Heart right ventricle (tissue), 16 donors: Measurements from ENCODE around the gene SLC25A15. TPM values are rescaled to one million over a fixed set of nuclear protein-coding genes. Genes with fewer than 3 reads are reported as not detected.

Experiments used
- ATAC-seq, 8 donors: fragments of 200-7000 bp; cut with Tn5 transposase; one replicate each; pipeline ENCODE4 v1.9.1; 2020; ENCODE audit warnings: mild to moderate bottlenecking in 8 of 8, moderate library complexity in 8 of 8, moderate number of reproducible peaks in 1 of 8
- DNase-seq, 2 donors: peaks; one replicate each; pipeline ENCODE4 v3.0.0-alpha.2; 2020
- H3K27ac ChIP-seq, 10 donors: fragments of 200-600 bp; sonication (generic) in 2 of 10; one replicate each; pipeline versions ENCODE4 v1.5.0 to v1.8.0; 2020 to 2022; ENCODE audit warnings: mild to moderate bottlenecking in 3 of 10
- H3K27me3 ChIP-seq, 7 donors: fragments of 200-600 bp; one replicate each; pipeline ENCODE4 v1.8.0; 2021 to 2022; ENCODE audit warnings: mild to moderate bottlenecking in 2 of 7
- H3K36me3 ChIP-seq, 9 donors: fragments of 200-600 bp; sonication (generic) in 1 of 9; one replicate each; pipeline versions ENCODE4 v1.5.0 to v1.8.0; 2020 to 2022; ENCODE audit warnings: mild to moderate bottlenecking in 2 of 9
- H3K4me1 ChIP-seq, 9 donors: fragments of 200-600 bp; sonication (generic) in 1 of 9; one replicate each; pipeline versions ENCODE4 v1.5.0 to v1.8.0; 2020 to 2022; ENCODE audit warnings: mild to moderate bottlenecking in 4 of 9
- H3K4me3 ChIP-seq, 10 donors: fragments of 200-600 bp; sonication (generic) in 2 of 10; one replicate each; pipeline versions ENCODE4 v1.5.0 to v1.8.0; 2020 to 2022; ENCODE audit warnings: mild to moderate bottlenecking in 7 of 10, moderate library complexity in 2 of 10
- H3K9me3 ChIP-seq, 11 donors: fragments of 200-600 bp in 10 of 11; sonication (generic) in 2 of 11; one replicate each; pipeline versions ENCODE4 v1.5.0 to v1.8.0; 2013 to 2022; ENCODE audit warnings: mild to moderate bottlenecking in 2 of 11, control low read depth in 1 of 11, moderate library complexity in 1 of 11
- WGBS, 2 donors: extraction: QIAGEN DNeasy Blood & Tissue Kit; methylation state at CpG; one replicate each; pipeline ENCODE4 v1.1.7; 2013; ENCODE audit warnings: inconsistent platforms in 1 of 2; 5-methylcytosine and 5-hydroxymethylcytosine counted together
- intact Hi-C, 10 donors: fragments of 100-400 bp; cut with DNase I; formaldehyde crosslinking; loops; one replicate each; pipeline versions ENCODE4 v1.11.1 to v1.14.2; 2022
- polyA plus RNA-seq, 2 donors: library from polyadenylated mRNA; stranded (reverse); fragments of 200-250 nt; gene quantifications; one replicate each; pipeline ENCODE4 v1.2.3, GENCODE V29; 2013
- total RNA-seq, 10 donors: library from RNA; stranded (reverse); fragmentation: NEBNext Ultra II Directional in 3 of 10; extraction: Animal tissue kit (Norgen Biotek cat#: 25700) in 3 of 10; gene quantifications; one replicate each; pipeline versions ENCODE4 v1.2.1 to v1.2.4, GENCODE V29; 2021 to 2023
- TF ChIP-seq, protein P1 (sequence below), 9 donors: fragments of 200-600 bp; sonication (generic) in 2 of 9; IDR thresholded peaks; one replicate each; pipeline versions ENCODE4 v1.5.0 to v1.8.0; 2021 to 2022; ENCODE audit warnings: antibody characterized with exemption in 9 of 9, mild to moderate bottlenecking in 5 of 9, moderate library complexity in 1 of 9
- donor health status: Arrhythmogenic right ventricular cardiomyopathy.
- donor health status: ischemic (EF 13 %, LVEDD 7.1; RV severe dilation, severe dysfunction).
- donor health status: healthy with polysubstance abuse.
- donor health status: DM: no; HTN: yes; CAD: no.
- donor health status: DM: no; HTN: no; CAD: no.
- donor health status: ischemic (EF 25% LVEDD 6.9; RV normal size, moderate dysfunction).
- donor health status: ischemic (EF 25% LVEDD 5.7; RV mildly dilated, moderate dysfunction).
- donor health status: healthy.
- donor health status: DM: yes; HTN: yes; CAD: no.
- donor health status: Ischemic cardiomyopathy.
- donor health status: ischemic (EF 35%, LVEDD 5.7; RV mildly dilated, moderate dysfunction).
- donor health status: nonischemic (EF 11% LVEDD 7.7; RV severe dilation, severe dysfunction).
- donor health status: DM: yes; HTN: yes; CAD: no.
- donor health status: PGD.
- donor health status: ischemic (EF 29% LVEDD 5.4; RV normal size, mild dysfunction).
- donor health status: nonischemic (EF 23%, LVEDD 6.1; RV moderate dilation, normal function).

Gene SLC25A15
- total and polyA plus RNA-seq, 12 donors: 0.73 to 6.0 (median 4.7) TPM

DNA sequence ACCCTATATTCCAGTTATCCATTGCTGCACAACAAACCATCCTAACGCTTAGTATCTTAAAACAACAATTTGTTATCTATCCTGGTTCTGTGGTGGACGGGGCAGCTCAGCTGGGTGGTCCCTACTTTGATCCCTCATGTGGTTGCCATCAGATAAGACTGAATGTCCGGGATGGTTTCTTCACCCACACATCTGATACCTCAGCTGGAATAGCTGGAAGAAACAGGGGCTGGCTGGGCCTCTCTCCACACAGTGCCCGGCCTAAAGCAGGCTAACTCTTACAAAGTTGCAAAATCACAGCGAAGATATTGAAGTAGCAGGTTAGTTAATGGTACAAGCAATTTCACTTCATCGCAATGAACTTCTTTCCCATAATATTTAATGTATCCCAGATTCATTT is 14.7 kb upstream of the SLC25A15 start:
- DNase-seq (no peak), ATAC-seq (no peak)
- Histone ChIP-seq H3K4me3 (no peak overlapping the region), H3K27me3 (no peaks in the 10 kb centered on the region), H3K27ac (no peak overlapping the region), H3K9me3 (no peaks in the 10 kb centered on the region), H3K36me3 (no peaks in the 10 kb centered on the region), H3K4me1 (peaks cover 0 to 38% (median 9%) of the 10 kb centered on the region in 9 donors)
- intact Hi-C loops: loop anchor here in 6 of 10 donors (5.0 to 10.0 kb wide), 5 partner anchors 280 to 1092 kb away; partner anchors contain the start of gene WBP4 (in 1 of the 6)
- 65% methylated on average over 6 of the region's 6 CpGs for WGBS, 2 donors
- TF ChIP-seq, protein P1, sequence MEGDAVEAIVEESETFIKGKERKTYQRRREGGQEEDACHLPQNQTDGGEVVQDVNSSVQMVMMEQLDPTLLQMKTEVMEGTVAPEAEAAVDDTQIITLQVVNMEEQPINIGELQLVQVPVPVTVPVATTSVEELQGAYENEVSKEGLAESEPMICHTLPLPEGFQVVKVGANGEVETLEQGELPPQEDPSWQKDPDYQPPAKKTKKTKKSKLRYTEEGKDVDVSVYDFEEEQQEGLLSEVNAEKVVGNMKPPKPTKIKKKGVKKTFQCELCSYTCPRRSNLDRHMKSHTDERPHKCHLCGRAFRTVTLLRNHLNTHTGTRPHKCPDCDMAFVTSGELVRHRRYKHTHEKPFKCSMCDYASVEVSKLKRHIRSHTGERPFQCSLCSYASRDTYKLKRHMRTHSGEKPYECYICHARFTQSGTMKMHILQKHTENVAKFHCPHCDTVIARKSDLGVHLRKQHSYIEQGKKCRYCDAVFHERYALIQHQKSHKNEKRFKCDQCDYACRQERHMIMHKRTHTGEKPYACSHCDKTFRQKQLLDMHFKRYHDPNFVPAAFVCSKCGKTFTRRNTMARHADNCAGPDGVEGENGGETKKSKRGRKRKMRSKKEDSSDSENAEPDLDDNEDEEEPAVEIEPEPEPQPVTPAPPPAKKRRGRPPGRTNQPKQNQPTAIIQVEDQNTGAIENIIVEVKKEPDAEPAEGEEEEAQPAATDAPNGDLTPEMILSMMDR (IDR thresholded peaks at IDR 0.05): no peak

DNA sequence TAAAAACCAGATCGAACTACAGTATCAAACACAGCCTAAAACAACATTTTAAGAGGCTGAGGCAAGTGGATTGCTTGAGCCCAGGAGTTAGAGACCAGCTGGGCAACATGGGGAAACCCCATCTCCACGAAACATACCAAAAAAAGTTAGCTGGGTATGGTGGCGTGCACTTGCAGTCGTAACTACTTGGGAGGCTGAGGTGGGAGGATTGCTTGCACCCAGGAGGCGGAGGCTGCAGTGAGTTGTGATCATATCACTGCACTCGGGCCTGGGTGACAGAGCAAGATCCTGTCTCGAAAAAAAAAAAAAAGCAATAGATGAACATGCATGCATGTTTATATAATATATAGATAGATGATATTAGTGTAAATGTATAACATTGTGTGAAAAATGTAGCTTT is 13.2 kb upstream of the SLC25A15 start:
- ATAC-seq (no peak), DNase-seq (no peak)
- peaks cover 0 to 29% (median 0%) of the 10 kb centered on the region in 9 donors for H3K4me1 ChIP-seq
- TF ChIP-seq, protein P1 (IDR thresholded peaks at IDR 0.05): no peak
- no peaks in the 10 kb centered on the region for H3K27me3 ChIP-seq
- peak overlapping the region in 1 of 10 donors; percentile 79 for H3K27ac ChIP-seq
- no peaks in the 10 kb centered on the region for H3K9me3 ChIP-seq
- WGBS, 2 donors: 82 to 83% methylated on average over 7 of the region's 7 CpGs
- intact Hi-C loops: loop anchor here in 6 of 10 donors (5.0 to 10.0 kb wide), 4 partner anchors 279 to 1094 kb away; no protein-coding TSS in a partner anchor
- H3K4me3 ChIP-seq: peak overlapping the region in 1 of 10 donors; percentile 36
- H3K36me3 ChIP-seq: no peaks in the 10 kb centered on the region

DNA sequence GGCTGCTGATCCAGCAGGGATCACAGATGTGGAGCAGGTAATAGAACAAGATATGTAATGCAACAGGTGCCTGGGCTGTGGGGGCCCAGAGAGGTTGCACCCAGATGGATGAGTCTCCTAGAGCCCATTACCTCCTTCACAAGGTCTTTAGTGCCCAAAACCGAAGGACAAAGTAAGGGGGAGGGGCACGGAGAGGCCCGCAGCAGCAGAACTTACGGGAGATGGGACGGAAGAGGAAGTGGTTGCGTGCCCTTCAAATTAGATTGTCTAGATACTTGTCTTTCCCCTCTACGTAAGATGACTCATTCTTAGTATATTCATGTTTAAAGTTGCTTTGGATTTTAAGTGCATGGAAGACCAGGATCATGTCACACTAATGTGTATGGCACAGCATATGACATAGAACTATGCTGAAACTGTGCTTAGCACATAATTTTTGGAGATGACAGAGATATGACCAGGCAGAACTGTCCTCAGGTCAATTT is 12.7 kb upstream of the SLC25A15 start:
- peak overlapping the region in 2 of 10 donors; percentile 44 to 79 for H3K27ac ChIP-seq
- no peaks in the 10 kb centered on the region for H3K27me3 ChIP-seq
- no peak for DNase-seq
- intact Hi-C loops: loop anchor here in 6 of 10 donors (5.0 to 10.0 kb wide), 4 partner anchors 278 to 1094 kb away; no protein-coding TSS in a partner anchor
- TF ChIP-seq, protein P1 (IDR thresholded peaks at IDR 0.05): no peak
- no peaks in the 10 kb centered on the region for H3K36me3 ChIP-seq
- peak overlapping the region in 1 of 10 donors; percentile 36 for H3K4me3 ChIP-seq
- peak in 5 of 8 donors; percentile 18 to 43 (median 21) for ATAC-seq
- WGBS, 2 donors: 47 to 58% methylated on average over 7 of the region's 7 CpGs
- peaks cover 0 to 25% (median 0%) of the 10 kb centered on the region in 9 donors for H3K4me1 ChIP-seq
- no peaks in the 10 kb centered on the region for H3K9me3 ChIP-seq

DNA sequence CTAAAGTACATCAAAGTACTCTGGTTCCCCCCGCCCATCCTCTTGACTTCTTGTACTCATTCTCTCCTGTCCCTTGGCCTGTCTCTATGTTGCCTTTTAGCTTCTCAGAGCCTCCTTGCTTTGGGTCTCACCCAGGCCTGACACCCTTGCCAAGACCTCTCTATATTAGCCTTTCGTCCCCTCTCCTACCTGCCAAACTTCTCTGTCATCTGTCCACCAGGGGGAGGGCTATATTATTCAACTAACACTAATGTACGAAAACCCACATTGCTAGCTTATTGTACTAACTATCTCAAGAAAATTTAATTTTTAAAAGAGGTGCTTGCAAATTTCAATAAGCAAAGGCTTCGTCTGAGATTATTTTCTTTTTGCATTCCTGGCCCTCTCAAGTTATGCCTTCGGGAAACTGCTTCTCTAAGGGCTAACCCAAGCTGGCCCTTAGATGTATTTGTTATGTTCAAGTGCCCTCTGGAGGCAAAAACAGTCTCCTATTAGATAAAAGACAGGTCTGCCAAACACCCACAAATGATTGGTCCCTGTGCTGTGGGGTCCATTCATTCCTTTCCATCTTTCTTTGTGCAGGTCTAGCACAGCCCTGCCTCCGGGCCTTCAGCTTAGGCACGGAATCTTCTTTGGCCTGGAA is 12.1 kb upstream of the SLC25A15 start:
- Histone ChIP-seq H3K27me3 (no peaks in the 10 kb centered on the region), H3K27ac (peak overlapping the region in 2 of 10 donors; percentile 44 to 79), H3K4me1 (peaks cover 0 to 25% (median 0%) of the 10 kb centered on the region in 9 donors), H3K9me3 (no peaks in the 10 kb centered on the region), H3K4me3 (peak overlapping the region in 6 of 10 donors; percentile 21 to 41 (median 37)), H3K36me3 (no peaks in the 10 kb centered on the region)
- ATAC-seq (peak; percentile 57 to 88 (median 82)), DNase-seq (peak in 1 of 2 donors; percentile 47)
- whole genome bisulfite sequencing, 2 donors: 12 to 14% methylated on average over 7 of the region's 7 CpGs
- intact Hi-C loops: loop anchor here in 6 of 10 donors (5.0 to 10.0 kb wide), 4 partner anchors 278 to 1095 kb away; no protein-coding TSS in a partner anchor
- TF ChIP-seq, protein P1 (IDR thresholded peaks at IDR 0.05): peak; percentile 43 to 80 (median 67)
